ENCODE data around the gene DTL.

DTL gene

DNA sequence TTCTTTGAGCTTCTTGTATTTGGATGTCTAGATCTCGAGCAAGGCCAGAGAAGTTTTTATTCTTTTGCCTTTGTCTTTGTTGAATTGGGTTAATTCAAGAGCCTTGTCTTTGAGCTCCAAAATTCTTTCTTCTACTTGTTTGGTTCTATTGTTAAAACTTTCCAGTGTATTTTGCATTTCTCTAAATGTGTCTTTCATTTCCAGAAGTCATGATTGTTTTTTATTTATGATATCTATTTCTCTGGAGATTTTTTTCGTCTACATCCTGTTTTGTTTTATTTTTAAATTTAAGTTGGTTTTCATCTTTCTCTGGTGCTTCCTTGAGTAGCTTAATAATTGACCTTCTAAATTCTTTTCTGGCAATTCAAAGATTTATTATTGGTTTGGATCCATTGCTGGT is 61.8 kb downstream of the DTL start:
- DNase-seq (ENCODE audit: low read depth in 3 of 3): no peak

DNA sequence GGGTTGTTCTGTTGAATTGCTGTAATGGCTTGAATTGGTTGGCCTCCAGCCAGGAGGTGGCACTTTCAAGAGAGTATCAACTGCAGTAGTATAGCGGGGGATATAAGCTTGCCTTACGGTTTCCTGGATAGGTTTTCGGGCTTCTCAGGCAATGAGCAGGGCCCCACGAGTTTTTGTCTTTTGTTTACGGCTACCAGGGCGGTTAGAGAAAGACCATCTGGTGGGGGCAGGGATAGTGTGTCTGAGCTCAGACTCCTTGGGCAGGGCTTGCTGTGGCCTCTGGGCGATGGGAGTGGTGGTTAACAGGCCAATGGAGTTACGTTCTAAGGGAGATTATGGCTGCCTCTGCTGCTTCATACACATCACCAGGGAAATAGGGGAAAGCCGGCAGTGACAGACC is 62.8 kb downstream of the DTL start:
- no peak for DNase-seq (ENCODE audit: low read depth in 3 of 3)

DNA sequence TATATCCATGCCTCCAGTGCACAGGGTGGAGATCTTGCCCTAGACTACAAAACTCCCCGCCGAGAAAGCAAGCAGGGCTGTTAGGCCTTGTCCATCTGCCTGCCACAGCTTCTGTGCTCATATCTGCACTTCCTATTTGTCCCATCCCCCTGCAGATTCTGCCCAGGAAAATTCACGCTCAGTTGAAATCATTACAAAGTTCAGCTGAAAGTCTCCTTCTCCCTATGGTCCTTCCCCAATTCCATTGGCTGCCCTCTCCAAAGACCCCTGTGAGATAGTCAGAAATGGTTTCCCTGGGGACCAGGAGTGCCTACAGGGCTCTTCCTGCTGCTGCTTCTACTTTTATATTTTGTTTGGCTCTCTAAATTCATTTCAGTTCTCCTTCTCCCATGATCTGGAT is 63.2 kb downstream of the DTL start:
- no peak for DNase-seq (ENCODE audit: low read depth in 3 of 3)

DNA sequence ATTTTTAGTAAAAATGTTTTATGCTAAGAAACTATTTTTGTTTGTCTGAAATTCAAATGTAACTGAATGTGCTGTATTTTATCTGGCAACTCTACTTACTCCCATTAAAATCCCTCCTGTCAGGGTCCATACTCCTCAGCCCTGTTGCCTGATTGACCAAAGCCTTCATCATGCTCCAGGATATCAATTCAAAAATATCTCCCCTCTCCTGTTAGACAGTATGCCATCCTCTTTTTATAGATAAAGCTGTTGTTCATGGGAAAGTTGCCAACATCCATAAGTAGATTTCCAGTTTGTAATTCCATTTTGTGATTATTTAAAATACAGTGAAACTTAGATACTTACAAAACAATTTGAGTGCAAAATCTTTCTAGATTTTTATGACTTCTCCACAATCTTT is 65.7 kb downstream of the DTL start:
- DNase-seq (ENCODE audit: low read depth in 3 of 3): no peak

DNA sequence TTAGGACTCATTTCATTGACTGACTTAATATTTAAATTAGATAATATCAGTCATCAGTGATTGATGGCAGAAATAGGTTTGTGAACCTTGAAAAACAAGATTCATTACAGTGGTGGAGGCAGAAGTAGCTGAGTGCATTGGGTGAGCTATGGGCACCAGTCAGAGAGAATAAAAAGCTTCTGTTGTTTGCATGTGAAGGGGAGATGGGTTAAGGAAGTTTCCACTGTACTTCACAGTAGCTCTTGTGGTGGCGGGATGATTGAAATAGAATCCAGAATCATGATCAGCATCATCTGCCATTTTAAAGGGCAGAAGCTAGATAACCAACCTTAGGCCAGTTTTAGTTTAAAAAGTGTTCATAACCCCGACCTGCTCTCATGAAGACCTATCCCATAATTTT is 66.2 kb downstream of the DTL start:
- no peak for DNase-seq (ENCODE audit: low read depth in 3 of 3)

DNA sequence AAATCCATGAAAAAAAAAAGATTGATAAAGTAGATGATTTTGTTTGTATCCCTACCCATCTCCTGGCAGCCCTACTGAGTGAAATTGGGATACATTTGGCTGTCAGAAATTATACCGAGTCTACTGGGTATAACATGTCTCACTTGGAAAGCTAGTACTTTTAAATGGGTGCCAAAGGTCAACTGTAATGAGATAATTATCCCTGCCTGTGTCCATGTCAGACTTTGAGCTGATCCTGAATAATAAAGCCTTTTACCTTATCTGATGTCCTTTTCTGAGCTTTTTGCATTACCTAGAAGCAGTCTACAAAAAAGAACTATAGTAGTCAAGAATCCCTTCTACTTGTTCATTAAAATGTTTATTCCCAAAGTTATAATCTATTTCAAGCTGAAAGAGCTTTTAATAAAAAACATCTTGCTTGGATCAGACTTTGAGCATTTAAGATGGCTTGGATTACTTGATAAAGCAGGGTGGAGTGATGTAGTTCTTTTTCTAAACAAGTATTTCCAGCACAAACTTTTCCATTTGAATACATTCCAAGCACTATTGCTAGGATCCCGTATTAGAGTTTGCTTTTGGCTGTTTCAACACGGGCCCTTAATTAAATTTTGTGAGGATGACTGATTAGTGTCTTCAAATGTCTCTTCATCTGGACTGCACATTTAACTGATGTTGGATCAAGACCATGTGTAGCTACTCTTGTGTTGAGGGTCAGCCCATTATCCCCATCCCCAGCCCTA is 69.2 kb downstream of the DTL start:
- no peak for DNase-seq (ENCODE audit: low read depth in 3 of 3)

DNA sequence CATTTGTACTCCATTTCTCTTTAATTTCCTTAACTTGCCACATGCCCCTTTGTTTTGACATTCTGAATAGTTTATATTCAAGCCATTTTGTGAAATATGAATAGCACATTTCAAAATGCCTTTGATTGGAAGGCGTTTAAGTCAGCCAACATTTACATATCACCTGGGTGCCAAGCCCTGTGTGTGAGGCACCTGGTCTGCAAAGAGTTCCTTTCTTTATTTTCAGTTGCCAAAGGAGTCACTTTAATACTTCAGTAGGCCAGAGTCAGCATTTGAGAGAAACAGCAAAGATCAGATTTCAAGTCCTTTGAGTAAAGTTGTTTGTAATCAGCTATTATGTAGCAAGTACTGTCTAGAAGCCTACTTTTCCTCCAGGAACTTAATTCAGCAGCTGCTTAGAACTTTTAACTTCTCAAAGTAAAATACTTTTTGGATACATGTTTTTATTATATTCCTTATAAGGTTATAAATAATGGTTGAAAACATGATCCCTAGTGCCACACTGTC is 70.8 kb downstream of the DTL start:
- DNase-seq (ENCODE audit: low read depth in 3 of 3): no peak

DNA sequence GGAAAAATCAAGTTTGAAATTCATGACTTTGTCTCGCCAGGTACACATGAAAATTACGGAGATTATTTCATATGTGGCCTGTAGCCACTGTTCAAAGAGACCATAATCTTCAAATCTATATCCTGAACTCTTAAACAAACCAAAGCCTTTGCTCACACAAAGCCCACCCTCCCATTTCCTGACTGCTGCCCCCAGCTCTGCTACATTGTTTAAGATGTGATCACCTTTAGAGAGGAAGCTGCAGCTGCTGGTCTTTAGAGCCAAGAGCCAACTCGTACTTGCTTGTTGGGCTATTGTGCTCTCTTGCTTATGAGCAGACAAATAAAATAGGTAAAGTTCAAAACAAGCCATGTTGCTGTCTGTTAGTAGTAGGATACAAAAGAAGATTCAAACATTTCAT is 71.9 kb downstream of the DTL start:
- no peak for DNase-seq (ENCODE audit: low read depth in 3 of 3)

DNA sequence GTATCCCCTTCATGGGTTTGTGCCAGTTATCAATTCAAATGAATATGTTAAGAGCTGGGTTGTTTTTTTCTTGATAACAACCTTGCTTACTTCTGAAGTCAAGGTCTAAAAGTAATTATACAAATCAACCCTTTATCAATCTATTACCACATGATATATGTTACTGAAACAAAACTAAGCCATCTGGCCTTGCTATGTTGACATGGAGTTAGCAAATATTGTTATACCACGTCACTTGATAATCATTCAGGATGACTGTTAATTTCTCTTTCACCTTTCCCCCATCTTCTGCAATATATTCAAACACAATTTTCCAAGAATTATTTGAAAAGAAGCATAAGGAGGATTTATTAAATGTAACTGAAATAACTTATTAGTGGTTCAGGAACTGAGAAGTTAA is 72.6 kb downstream of the DTL start:
- no peak for DNase-seq (ENCODE audit: low read depth in 3 of 3)

DNA sequence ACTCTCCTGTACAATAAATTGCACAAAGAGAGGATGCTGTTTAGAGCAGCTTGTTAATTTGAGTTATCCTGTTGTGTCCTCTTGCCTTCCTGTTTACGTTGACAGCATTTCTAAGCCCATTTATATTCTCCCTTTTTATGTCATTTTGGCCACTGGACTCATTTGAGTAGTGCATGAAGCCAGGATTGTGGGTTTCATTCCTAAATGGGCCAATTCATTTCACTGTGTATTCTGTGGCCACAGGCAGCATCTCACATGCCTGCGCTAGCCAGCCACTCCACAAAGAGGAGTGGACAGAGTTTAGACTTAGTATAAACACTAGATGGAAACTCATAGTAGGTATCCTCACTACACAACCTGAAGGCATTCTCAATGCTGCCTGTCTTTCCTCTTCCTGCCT is 73.4 kb downstream of the DTL start:
- no peak for DNase-seq (ENCODE audit: low read depth in 3 of 3)

DNA sequence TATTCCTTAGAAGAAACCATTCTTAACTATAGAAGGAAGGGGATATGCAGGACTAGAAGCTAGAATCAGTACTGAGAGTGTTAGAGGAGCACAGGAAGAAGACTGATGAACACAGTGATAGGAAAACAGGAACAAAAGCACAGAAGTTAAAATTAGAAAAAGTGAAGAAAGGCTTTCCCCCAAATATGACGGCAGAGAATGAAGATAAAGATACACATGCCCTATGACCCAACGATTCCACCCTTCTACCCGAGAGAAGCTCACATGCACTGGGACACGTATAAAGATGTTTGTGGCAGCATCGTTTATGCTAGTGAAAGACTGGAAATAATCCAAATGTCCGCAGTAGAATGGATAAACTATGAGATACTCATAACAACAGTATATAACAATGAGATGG is 74.2 kb downstream of the DTL start:
- DNase-seq (ENCODE audit: low read depth in 3 of 3): no peak

DNA sequence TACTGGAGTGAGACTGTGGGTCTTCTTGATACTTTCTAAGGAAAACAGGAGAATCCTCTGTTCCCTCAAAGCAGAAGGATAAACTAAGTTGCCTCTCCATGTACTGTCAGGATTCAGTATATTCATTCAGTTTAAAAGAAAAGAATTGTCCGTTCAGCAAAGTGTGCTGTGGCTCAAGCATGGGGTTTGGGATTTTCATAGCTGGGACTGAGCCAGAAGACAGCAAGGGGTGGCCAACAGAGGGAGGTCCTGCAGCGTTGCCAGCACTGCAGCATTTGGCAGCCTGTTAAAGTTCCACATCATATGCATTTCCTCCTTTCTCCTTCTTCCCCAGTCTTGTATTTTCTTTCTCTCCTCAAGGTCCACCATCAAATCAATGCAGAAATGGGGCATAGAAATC is 75.1 kb downstream of the DTL start:
- DNase-seq (ENCODE audit: low read depth in 3 of 3): no peak

DNA sequence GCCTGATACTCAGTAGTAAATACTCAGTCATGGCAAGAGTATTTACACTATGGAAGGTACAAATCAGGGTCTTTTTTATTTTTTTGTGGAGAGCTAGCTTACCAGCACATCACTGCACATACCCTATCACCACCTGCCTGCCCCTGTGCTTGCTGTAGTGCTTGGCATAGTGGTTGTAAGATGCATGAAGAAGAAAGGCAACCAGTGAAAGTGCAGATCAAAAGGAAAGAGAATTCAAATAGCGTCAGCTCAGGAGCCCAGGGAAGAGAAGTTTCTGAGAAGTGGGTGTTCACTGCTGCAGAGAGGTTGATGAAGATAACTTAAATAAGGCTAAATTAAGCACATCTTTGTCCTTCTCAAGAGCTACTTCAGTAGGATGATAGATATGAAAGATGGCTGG is 76.0 kb downstream of the DTL start:
- DNase-seq (ENCODE audit: low read depth in 3 of 3): no peak

DNA sequence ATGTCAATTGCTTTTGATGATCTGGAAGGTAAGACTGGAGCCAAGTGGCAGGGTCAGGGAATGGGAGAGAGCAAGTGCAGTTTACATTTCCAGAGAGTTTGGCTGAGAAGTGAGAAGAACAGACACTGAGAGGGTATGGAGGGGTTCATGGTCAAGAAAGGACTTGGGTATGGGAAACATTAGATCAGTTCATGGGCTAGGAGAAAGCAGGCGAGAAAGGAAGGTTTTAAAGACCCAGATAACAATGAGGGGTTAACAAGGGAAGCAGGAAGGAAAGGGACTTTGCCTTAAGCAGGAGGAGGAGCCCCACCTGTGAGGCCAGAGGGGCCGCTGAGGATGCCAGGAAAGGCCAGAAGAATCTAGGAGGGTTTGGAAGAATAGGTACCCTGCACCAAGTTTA is 78.2 kb downstream of the DTL start:
- no peak for DNase-seq (ENCODE audit: low read depth in 3 of 3)

DNA sequence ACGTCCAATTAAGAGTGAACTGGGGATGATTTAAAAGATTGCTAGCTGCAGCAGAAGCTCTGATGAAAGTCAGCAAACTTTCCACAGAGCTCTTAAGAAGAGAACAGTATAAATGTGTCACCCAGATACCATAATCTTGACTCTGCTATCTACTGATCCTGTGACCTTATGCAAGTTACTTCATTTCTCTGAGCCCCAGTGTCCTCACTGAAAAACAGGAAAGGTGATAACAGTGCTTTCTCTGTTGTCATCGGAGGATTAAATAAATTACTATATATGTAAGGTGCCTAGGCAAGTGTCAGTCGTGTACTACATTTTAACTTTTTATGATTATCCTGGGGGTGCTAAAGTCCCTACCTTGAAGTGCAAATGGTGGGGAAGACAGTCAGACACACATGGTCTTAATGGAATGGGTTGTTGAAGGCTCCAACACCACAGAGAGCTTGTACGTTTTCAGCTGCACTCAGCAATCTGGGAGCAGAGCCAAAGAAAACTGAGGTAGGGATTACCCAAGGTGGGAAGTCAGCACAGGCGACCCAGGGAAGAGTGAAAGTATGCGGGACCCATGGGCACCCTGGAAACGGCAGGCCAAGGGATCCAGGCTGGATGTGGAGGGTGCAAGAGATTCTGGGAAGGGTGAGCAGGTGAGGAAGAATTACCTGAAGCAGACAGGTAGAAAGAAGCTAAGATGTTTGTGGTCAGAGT is 82.8 kb downstream of the DTL start:
- DNase-seq (ENCODE audit: low read depth in 3 of 3): no peak

DNA sequence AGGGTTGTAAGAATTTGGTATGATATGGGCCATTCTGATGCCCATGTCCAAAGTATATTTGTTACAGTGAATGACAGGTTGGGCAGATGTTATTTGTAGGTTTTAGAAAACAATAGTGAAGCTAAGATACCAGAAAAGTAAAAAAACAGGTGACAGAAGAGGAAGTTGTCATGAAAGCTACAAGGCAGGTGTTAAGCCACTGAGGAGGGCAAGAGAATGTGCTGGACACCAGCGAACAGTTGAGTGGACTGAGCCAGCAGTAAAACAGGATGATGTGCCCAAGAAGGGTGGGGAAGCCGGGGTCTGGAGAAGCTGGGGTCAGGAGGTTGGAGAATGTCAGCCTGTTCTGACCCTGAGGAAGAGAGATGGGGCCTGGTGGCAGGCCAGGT is 83.3 kb downstream of the DTL start:
- DNase-seq (ENCODE audit: low read depth in 3 of 3): no peak

DNA sequence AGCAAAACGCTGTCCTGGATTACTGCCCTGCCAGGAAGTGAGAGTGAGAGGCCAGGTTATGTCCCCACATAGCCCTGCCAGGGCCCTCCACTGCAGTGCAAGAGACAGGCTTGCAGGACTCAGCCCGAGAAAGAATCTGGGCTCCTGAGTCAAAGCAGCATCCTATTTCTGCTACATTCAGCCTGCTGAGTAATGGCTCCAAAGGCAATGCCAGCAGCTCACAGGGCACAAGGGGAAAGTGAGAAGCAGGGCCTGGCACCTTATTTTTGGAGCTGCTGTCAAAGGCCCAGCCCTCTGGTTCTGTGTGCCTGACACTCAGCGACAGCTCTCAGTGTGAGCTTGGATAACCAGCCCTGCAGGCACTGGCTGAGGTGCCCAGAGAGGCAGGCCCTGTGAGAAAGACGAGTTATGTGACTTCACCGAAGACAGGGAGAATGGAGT is 83.9 kb downstream of the DTL start:
- no peak for DNase-seq (ENCODE audit: low read depth in 3 of 3)

DNA sequence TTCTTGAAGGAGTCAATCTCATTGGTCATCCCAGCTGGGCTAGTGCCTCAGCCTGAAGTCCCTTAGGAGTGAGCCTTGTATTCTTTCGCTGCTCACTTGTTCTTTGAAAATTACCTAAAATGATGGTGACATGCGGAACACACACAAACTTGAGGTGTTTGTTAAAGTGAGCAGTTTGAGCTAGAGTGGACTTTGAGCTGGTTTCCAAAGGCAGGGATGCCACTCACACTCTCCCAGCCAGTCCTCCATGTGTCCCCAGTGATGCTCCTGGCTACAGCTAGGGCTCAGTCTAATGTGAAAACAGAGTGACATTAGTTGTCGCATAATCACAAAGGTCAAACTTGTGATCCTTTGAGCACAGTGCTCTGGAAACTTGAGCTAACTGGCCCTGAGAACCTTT is 84.3 kb downstream of the DTL start:
- DNase-seq (ENCODE audit: low read depth in 3 of 3): no peak

DNA sequence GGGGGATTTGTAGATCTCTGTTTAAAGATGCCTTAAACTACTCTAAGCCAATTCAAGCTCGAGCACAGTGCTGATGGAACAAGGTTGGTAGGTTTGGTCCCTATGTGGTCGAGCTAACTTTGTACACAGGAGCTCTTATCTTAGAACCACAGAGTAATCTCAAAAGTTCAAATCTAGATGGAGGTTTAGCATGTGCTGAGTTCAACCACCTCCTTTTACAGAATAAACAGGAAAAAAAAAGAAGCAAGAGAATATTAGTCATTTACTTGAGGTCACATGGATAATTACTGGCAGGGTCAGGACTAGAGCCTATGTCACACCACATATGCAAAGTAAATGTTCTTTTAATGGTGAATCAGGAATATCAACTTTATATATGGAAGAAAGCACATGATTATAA is 86.2 kb downstream of the DTL start:
- no peak for DNase-seq (ENCODE audit: low read depth in 3 of 3)

DNA sequence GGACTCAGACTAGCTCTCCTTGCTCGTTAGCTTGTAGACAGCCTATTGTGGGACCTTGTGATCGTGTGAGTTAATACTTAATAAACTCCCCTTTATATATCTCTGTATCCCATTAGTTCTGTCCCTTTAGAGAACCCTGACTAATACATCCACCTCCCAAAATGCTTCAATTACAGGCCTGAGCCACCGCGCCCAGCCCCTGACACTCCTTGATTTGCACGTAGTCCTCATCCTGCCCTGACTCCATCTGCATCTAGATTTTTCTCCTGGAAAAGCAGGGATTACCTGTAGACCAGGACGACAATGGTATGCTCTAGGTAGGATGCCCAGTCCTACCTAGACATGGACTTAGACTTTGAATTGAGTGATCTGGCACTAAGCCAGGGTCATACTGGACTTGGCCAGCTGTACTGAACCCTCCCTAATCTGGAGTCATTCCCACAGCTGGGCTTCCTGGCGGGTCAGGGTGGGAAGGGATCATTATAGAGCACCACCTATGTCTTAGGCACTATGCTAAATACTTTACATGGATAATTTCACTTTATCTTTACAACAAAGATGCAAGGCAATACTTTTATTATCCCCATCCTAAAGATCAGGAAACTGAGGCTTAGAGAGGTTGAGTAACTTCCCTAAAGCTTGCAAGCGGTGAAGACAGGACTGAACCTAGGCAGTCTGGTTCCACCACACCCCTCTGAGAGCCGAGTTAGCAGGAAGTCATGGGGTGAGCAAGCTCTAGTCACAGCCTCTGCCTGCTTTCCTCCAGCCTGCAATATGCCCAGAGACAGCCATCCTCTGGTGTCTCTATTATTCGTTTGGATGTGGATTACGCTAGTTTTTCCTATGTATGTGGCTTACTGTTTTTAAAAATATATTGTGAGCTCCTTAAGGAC is 89.4 kb downstream of the DTL start:
- no peak for DNase-seq (ENCODE audit: low read depth in 3 of 3)

DNA sequence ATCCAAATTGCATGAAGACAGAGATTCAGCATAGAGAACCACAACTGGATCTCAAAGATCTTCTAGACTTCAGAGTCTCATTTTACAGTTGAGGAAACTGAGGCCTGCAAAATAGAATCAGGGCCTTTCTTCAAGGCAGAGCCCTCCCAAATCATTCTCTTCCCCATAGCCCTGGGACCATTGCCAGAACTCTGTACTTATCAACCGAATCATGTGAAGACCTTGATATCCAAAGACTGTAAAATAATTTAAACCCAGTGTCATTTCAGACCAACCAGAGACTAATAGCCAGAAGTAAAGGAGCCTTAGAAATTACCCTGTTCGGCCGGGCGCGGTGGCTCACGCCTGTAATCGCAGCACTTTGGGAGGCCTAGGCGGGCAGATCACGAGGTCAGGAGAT is 90.1 kb downstream of the DTL start:
- no peak for DNase-seq (ENCODE audit: low read depth in 3 of 3)

DNA sequence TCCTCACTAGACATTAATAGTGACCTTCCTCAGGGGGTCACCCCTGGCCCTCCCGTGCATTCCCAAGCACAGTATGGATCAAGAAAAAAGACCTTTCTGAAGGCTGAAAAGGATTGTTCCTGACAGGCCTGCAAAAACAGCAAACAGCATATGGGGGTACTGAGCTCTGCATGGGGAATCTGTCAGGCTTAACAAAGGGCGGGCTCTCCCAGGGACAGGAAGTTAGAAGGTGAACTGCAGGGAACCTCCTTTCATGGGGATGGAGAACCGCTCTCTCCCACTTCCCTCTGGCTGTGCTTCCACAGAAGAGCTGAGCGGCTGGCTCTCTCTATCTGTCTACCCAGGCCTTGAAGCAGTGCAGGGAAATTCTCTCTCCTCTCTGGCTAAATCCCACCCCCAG is 91.7 kb downstream of the DTL start:
- no peak for DNase-seq (ENCODE audit: low read depth in 3 of 3)

DNA sequence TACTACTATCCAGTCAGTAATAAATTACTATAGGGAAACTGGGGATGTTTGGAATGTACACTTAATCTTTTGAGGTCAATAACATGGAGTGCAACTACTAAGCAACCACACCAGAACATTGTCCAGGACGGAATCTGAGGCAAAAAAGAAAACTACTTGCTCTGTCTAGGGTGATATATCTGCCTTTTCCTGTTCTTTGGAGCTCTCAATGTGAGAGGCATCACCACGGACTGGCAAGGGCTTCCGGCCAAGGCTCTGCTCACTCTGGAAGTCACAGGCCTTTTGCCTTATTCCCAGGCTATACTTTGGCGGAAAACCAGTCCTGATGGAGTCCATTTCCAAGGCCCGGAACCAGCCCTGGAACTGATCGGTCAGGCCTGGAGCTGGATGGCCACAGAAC is 94.2 kb downstream of the DTL start:
- no peak for DNase-seq (ENCODE audit: low read depth in 3 of 3)
